HG02588 (cell line): ENCODE measurements around the gene RAB40AL.
"Not testable (repeated sequence)": the region's sequence is repeated elsewhere in the genome, so short reads cannot be mapped to it uniquely, and the experiment has no call there.

Source experiments
- ATAC-seq: cut with Tn5 transposase; IDR thresholded peaks from one replicate; pipeline ENCODE4 v1.9.1; 2021; ENCODE audit warnings: mild to moderate bottlenecking, moderate library complexity; ENCODE audit not compliant: unreplicated experiment

Gene RAB40AL, protein sequence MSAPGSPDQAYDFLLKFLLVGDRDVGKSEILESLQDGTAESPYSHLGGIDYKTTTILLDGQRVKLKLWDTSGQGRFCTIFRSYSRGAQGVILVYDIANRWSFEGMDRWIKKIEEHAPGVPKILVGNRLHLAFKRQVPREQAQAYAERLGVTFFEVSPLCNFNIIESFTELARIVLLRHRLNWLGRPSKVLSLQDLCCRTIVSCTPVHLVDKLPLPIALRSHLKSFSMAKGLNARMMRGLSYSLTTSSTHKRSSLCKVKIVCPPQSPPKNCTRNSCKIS

DNA sequence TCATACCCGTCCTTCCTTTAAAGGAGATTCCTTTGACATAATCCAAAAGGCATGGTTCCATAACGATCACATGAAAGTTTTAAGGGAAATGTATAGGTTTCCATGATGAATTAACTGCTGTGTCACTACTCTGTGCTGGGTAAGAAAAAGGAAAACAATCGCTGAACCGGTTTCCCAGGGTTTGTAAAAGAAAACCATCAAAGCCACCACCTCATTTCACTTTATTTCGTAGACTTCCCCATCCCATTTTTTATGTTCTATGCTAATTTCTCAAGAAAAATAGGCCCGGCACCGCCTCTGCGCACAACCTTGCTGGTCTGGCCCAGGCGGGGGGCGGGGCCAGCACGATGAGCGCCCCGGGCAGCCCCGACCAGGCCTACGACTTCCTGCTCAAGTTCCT lies at the start of gene RAB40AL:
Gene RAB40AL, plus strand, starts transcription at position 301 of the 400 bp plus-strand sequence. Its CDS starts 47 bp downstream, at position 348.
- ATAC-seq = not testable (repeated sequence)

DNA sequence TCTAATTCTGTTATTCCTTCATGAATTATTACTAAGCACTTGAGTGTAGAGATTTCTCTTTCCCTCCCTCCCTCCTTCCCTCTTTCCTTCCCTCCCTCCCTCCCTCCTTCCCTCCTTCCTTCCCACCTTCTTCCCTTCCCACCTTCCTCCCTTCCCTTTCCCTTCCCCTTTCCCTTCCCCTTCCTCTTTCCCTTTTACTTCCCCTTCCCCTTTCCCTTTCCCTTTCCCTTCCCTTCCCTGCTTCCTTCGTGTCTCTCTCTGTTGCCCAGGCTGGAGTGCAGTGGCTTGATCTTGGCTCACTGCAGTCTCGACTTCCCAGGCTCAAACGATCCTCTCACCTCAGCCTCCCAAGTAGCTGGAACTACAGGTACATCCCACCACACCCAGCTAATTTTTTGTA lies 49.4 kb upstream of the RAB40AL start:
- ATAC-seq = no peak

DNA sequence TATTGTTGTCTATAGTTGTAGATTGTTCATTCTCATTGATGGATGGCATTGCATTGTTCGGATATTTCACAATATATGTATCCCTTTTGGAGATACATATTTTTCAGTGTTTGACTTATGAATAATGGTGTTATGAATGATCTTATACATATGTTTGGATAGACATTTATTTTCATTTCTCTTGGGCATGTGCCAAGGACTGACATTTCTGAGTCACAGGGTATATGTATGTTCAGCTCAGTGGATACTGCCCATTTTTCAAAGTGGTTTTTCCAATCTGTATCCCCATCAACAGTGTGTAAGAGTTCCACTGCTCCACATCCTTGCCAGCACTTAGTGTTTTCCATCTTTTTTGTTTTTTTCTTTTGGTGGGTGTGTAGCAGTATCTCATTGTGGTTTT lies 45.0 kb upstream of the RAB40AL start:
- no peak for ATAC-seq

DNA sequence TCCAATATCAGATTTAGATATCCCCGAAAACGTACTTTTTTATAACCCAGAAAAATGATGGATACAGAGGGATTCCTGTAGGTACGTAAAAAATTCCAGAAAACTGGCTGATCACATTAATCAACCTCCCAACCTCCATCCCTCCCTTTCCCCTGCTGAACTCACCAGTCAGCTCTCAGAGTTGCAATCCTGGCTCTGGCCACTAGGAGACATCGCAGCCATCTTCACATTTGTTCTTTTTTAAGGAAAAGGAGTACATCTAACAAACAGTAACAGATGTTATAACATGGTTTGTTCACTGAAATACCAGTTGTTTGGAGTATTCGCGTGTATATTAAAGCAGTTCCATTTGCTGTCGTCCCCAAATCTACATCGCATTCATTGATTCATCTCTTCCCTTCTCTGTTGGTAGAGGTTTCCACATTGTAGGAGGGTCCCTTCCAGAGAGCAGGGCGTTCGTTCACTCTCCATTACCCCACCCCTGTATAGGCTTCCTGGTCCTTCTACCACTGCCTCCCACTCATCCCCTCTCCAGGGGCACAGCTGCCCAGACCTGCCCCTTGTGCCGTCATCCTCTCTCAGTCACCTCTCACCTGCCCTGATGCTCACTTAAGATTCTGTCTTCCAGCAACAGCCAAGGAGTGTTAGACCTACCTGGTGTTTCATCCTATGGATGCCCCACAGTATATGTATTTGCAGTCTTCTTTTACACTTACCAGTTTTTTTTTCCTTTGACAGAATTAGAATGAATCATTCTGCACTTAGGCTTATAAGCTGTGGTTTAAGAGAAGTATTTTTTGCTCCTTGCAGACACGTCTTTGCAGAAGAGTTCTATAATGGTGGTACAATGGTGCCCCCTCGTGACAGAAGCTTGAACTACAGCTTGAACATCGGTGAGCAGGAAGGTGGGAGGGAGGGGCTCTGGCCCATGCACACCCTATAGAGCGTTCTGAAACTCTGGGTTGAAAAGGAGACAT lies 36.8 kb upstream of the RAB40AL start:
- ATAC-seq = peak; percentile 90

DNA sequence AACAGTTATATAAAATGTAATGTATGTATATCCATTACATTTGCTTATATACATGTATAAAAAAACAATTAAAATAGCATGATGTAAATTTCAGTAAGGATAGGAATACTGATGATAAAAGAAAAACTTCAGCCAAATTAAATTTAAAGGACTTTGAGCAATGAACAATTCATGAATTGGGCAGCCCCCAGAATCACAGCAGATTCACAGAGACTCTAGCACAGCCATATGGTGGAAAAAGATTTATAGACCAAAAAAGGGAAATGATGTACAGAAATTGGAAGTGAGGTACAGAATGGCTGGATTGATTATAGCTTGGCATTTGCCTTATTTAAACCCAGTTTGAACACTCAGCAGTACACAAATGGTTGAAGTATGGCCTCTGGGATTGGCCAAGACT lies 34.7 kb upstream of the RAB40AL start:
- no peak for ATAC-seq

DNA sequence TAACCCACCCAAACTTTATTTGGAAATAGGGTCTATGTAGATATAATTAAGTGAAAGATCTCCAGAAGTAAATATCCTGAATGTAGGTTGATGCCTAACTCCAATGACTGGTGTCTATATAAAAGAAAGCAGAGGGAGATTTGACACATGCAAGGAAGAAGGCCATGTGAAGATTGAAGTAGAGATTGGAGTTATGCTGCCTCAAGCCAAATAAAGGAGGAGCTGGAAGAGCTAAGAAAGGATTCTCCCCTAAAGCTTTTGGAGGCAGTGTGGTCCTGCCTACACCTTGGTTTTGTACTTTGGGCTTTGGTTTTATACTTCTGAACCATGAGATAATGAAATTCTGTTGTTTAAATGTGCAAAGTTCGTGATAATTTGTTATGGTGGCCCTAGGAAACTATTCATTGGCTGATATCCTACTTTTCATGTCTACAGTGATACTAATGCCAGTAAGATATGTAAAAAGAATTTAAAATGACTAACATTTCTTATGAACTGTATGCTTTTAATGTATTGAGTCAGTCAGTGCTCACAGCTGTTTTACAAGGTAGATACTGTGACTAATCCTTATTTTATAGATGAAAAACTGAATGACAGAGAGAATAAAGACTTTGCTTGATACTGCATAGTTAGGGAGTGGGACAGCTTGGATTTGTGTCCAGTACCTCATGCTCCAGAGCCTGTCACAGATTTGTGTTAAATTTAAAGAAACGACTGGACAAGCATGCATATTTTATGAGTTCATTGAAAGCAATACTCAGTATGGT lies 5.9 kb upstream of the RAB40AL start:
- no peak for ATAC-seq

DNA sequence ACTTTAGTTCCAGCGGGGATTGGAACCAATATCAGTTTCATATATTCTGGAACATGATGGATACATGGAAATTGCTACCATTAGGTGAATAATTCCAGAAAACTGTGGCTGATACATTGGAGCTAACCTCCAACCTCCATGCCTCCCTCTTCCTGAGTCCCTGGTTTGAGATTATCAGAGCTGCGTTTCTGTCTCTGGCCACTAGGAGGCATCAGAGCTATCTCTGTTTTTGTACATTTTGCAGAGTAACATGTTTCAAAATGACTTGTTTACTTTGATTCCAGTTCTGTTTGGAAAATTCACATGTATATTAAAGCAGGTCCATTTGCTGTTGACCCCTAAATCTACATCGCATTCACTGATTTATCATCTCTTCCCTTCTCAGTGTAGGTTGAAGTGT lies 2.4 kb upstream of the RAB40AL start:
- no peak for ATAC-seq

DNA sequence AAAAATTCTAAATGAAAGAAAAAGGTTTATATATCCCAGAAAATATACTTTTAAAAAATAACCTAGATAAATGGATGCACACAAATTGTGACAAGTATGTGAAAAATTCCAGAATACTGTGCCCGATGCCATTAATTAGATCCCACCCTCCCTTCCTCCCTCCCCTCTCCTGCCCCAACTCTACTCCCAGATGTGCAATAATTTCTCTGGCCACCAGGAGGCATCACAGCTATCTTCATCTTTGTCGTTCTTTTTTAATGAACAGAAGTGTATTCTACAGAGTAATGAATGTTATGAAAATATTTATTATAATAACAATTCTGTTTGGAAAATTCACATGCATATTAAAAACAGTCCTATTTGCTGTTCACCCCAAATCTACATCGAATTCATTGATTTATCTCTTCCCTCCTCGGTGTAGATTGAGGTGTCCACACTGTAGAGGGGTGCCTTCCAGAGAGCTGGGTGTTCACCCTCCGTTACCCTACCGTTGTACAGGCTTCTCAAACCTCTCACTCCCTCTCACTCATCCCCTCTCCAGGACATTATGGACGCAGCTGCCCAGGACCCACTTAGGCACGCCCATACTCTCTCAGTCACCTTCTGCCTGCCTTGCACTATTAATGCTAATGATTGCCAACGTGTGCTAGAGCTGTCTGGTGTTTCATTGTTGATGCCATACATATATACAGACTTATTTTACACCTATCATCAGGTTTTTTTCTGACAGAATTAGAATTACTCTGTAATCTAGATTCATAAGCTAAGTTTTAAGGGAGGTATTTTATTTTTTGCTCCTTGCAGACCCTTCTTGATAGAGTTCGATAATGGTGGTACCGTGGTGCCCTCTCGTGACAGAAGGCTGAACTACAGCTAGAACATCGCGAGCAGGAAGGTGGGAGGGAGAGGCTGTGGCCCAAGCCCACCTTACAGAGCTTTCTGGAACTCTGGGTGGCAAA lies 14.1 kb downstream of the RAB40AL start:
- peak; percentile 57 for ATAC-seq

DNA sequence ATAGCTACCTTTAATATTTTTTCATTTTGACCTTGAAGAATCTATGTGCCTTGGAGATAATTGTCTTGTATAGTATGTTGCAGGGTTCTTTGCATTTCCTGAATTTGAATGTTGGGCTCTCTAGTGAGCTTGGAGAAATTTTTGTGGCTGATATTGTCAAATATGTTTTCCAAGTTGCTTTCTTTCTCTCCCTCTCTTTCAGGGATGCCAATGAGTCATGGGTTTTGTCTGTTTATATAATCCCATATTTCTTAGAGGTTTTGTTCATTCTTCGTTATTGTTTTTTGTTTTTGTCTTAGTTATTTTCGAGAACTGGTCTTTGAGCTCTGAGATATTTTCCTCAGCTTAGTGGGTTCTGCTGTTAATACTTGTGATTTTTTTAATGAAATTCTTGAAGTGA lies 20.7 kb downstream of the RAB40AL start:
- no peak for ATAC-seq

DNA sequence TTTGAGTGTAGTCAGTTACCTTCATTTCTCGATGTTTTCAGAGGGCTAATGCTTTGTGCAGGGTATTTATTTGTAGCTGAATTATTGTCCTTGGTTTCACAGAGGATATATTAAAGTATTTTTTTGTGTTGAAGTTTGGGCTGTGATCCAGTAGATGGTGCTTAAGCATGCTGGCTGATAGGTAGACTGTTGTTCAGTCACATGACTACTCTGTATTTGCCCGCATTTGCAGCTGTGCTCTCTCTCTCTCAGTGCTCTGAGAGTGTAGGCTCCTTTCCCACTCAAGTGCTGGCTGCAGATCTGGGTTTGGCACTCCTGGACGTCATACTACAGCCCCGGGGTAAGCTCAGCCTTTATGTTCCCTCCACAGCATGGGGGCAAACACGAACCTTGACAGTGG lies 21.7 kb downstream of the RAB40AL start:
- no peak for ATAC-seq

DNA sequence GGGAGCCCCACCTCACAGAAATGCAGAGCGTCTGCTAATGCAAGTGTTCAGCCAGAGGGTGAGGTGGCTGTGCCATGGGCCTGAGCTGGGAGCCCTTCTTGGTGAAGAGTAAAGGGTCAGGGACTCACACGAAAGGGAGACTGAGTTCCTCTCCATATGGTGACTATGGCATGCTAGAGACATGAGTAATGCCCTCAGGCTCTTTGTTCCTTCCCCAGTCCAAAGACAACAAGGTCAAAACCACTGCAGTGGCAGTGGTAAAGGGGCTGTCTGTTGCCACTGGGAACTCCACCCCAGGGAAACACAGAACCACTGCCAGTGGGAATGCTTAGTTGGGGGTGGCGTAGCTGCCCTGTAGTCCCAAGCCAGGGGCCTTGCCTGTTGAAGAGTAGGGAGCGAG lies 22.4 kb downstream of the RAB40AL start:
- no peak for ATAC-seq

DNA sequence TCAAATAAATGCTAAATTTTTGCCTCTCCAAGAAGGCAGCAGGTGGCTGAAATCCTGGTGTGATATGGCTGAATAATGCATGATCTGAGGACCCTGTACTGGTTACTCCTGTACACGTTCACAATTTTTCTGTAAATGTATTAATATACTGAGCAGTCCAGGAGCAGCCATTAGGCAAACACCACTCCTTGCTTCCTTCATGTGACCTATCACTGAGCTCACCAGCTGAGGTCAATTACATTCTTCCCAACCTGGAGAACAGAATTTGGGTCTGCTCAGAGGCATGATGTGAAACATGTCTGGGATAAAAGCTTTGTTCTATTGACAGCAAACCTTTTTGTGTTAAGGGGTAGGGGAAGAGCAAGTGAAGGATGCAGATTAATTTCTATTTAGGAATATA lies 26.9 kb downstream of the RAB40AL start:
- ATAC-seq = no peak

DNA sequence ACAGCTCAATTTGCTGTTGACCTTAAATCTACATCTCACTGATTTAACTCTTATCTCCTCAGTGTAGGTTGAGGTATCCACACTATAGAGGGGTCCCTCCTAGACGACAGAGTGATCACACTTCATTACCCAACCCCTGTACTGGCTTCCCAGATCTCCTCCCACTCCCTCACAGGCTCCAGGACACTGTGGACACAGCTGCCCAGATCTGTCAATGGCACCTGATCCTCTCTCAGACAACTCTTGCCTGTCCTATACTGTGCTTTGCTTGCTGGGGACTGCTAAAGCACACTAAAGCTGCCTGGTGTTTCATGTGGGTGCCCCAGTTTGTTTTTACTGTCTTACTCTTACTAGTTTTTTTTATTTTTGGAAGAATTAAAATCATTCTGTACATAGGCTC lies 27.9 kb downstream of the RAB40AL start:
- ATAC-seq = no peak

DNA sequence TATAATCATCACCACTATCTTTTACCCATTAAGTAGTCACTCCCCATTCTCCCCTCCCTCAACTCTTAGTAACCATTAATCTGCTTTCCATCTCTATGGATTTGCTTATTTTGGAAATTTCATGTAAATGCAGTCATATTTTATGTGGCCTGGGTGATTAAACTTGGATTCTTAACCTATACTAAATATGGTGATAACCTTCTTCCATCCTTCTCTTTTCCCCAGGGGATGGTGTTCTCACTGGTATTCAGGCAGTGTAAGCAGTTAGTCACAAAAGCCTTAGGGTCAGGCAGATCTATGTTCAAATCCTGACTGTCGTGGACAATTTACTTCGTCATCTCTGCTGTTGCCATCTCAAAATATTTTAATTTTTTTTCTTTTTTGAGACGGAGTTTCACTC lies 29.6 kb downstream of the RAB40AL start:
- no peak for ATAC-seq

DNA sequence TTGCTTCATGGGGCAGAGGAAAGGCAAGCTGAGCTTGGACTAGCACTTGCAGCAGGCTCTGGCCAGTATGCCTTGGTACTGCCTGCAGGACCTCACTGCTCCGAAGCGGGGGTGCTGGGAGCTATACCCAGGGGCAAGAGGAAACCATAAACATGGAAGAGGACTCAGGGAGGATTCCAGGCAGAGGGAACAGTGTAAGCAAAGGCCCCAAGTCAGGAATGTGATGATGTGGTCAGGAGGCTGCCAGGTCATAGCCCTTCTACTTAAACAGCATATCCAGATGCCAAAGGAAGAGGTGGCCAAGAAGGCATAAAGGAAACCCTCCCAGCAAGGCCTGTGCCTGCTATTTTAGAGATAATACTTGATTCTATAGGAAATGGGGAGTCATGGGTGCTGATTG lies 31.1 kb downstream of the RAB40AL start:
- ATAC-seq = no peak

DNA sequence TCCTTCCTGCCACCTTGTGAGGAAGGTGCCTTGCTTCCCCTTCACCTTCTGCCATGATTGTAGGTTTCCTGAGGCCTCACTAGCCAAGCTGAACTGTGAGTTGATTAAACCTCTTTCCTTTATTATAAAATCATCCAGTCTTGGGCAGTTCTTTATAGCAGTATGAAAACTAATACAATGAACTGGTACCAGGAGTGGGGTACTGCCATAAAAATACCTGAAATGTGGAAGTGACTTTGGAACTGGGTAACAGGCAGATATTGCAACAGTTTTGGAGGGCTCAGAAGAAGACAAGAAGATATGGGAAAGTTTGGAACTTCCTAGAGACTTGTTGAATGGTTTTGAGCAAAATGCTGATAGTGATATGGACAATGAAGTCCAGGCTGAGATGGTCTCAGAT lies 34.5 kb downstream of the RAB40AL start:
- ATAC-seq = not testable (repeated sequence)

DNA sequence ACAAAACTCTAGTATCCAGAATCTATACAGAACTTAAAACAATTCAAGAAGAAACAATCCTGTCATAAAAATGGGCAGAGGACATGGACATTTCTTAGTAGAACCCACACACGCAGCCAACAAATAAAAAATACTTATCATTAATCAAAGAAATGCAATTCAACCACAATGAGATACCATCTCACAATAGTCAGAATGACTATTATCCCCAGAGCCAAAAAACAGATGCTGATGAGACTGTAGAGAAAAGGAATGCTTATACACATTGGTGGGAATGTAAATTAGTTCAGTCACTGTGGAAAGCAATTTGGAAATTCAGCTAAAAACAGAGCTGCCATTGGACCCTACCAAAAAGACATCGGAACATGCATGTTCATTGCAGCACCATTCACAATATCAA lies 37.9 kb downstream of the RAB40AL start:
- ATAC-seq = no peak

DNA sequence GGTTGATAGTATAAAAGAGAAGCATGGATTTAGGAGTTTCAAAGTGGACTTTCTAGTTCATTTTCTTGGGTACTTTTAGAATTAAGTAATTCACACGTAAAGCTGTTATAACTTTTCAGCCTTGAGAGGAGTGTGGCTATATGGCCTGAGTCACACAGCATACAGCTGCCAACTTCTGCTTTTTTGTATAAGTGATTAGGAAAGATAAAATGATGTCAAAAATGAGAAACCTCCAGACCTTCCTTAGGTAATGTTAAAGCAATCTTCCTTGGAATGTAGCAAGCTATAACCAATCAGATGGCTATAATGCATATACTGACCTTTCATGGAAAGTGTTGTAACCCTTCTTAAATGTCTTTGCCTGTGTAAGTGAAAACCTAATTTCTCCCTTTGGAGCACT lies 39.2 kb downstream of the RAB40AL start:
- ATAC-seq = no peak

DNA sequence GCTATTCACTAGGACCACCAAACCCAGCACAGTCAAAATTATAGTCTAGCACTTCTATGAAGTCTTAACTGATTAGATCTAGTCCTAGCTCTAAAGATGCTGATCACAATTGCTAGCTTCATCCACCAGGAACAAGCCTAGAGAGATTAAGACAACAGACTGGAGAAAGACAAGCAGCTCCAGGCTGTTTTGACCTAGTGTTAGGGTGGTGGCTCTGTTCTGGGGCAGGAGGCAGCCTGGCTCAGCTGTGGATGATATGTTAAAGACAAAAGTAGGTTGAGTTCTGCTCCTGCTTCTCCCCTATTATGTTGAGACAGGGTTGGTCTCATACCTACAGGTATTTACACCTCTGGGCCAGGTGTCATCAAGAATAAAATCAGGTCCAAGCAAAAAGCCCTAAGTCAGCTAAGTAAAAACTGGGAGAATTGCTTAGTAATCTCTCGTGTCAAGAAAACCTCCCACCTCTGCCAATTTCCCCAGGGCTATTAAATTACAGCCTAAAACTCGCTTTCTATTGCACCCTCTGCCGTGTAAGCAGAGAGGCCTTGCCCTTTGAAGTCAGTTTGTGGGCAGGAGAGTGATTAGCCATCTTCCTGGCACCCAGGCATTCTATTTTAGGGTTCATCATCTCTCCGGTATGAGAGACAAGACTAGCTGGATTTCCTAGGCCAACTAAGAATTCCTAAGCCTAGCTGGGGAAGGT lies 39.9 kb downstream of the RAB40AL start:
- no peak for ATAC-seq

DNA sequence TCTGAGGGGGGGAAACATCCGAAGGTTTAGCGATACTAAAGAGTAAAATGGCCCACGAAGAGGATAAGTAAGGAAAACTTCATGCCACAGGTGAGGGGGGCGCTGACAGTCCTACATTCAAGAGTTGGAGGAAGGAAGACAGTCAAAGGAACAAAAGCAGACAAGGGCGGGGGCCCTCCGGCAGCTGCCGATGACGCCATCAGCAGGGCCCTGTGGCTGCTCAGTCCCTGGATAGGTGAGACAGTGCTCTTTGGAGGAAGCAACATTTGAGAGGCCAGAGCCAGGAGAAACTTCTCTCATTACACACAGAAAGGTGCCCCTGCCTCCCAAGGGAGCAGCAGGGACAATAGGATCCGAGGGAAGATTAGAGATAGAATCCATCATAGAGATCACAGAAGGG lies 41.5 kb downstream of the RAB40AL start:
- no peak for ATAC-seq
